SJCRH30 (cell line): ENCODE data around the gene N4BP2L2. TPM values are rescaled to one million over a fixed set of nuclear protein-coding genes. Genes with fewer than 3 reads are reported as not detected.

ENCODE experiments used
- DNase-seq, 2 experiments: peaks; one replicate each; pipeline ENCODE4 v3.0.0-alpha.2; 2015 to 2020
- H3K27ac ChIP-seq: fragments of 250-450 bp; sonication (Bioruptor Pico); 2 replicates; pipeline ENCODE4 v1.5.1; 2020; ENCODE audit warnings: mild to moderate bottlenecking, moderate library complexity
- H3K27me3 ChIP-seq: fragments of 250-450 bp; sonication (Bioruptor Pico); 2 replicates; pipeline ENCODE4 v1.5.1; 2020; ENCODE audit warnings: mild to moderate bottlenecking, moderate library complexity
- H3K36me3 ChIP-seq: fragments of 250-450 bp; sonication (Bioruptor Pico); 2 replicates; pipeline ENCODE4 v1.5.1; 2020; ENCODE audit warnings: mild to moderate bottlenecking, moderate library complexity
- H3K4me1 ChIP-seq: fragments of 250-450 bp; sonication (Bioruptor Pico); 2 replicates; pipeline ENCODE4 v1.5.1; 2020; ENCODE audit warnings: mild to moderate bottlenecking, moderate library complexity
- H3K4me3 ChIP-seq: fragments of 250-450 bp; sonication (Bioruptor Pico); 2 replicates; pipeline ENCODE4 v1.5.1; 2020; ENCODE audit warnings: mild to moderate bottlenecking, moderate library complexity
- H3K9me3 ChIP-seq: fragments of 250-450 bp; sonication (Bioruptor Pico); replicated peaks from 2 replicates; pipeline ENCODE4 v1.5.1; 2020; ENCODE audit warnings: mild to moderate bottlenecking, moderate library complexity
- total RNA-seq: library from RNA; depleted of rRNA; stranded (reverse); fragments of >200 nt; shearing (Covaris generic); gene quantifications from 2 replicates; pipeline ENCODE4 v1.2.3, GENCODE V29; 2014

Gene N4BP2L2
- total RNA-seq, 1 experiment from 2014 or later, result 134 TPM

GRCh38 chr13:32503727-32504126, 34.9 kb downstream of the N4BP2L2 start:
- Histone ChIP-seq H3K36me3 (peaks cover 2% of the 10 kb centered on the region; the same call in 1 of the 2 replicates), H3K9me3 (no peaks in the 10 kb centered on the region), H3K4me3 (no peak overlapping the region), H3K27me3 (no peaks in the 10 kb centered on the region), H3K4me1 (no peaks in the 10 kb centered on the region), H3K27ac (no peak overlapping the region)
- DNase-seq, result no peak

DNA sequence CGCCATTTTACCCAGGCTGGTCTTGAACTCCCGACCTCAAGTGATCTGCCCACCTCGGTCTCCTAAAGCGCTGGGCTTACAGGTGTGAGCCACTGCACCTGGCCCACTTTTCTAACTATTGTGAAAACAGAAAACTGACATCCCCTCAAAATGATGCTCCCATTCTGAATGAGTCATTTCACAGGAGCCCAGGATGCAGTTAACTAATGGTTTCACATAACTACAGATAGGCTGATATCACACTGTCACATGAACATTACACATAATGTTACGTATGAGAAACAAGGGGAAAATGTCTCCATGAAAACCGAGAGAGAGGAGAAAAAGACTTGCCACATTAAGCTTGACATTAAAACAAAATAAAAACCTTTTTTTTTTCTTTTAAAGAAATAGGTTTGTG, 37.5 kb downstream of the N4BP2L2 start:
- H3K4me1 ChIP-seq, result no peaks in the 10 kb centered on the region
- no peaks in the 10 kb centered on the region for H3K27me3 ChIP-seq
- H3K9me3 ChIP-seq, result no peaks in the 10 kb centered on the region
- H3K36me3 ChIP-seq, result no peaks in the 10 kb centered on the region
- H3K27ac ChIP-seq, result no peak overlapping the region
- no peak for DNase-seq
- H3K4me3 ChIP-seq, result no peak overlapping the region

DNA sequence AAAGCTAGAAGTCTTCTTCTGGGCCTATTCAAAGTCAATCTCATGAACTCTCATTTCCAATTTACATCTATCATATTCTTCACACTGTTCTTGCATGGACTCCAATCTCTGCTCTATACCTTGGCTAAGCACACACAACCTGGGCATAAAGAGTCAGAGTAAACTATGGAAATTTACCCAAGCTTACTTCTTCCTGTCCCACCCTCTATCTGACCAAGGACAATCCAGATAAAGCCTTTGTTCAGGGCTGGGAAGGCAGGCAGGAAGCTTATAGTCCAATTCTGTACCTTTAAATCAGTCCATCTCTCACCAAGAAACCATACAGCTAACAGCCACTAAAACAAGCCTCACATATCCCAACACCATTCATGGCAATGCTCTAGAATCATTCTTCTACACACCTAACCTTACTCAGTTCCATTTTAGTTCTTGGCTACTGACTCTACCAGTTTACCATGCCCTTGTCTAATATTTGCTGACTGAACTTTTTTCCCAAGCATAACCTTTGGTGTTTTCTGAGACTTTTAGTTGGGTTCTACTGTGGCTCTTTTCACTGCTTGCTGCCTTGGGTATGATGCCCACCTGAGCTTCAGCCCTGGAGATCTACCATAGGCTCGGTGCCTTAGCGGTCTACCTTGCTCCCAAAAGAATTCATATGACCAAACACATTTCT, 38.9 kb downstream of the N4BP2L2 start:
- no peak for DNase-seq
- Histone ChIP-seq H3K9me3 (no peaks in the 10 kb centered on the region), H3K36me3 (no peaks in the 10 kb centered on the region), H3K4me1 (no peaks in the 10 kb centered on the region), H3K27me3 (no peaks in the 10 kb centered on the region), H3K27ac (no peak overlapping the region), H3K4me3 (no peak overlapping the region)

GRCh38 chr13:32497589-32497988, 41.0 kb downstream of the N4BP2L2 start:
- H3K4me1 ChIP-seq, result no peaks in the 10 kb centered on the region
- no peak overlapping the region for H3K4me3 ChIP-seq
- no peaks in the 10 kb centered on the region for H3K27me3 ChIP-seq
- DNase-seq, result no peak
- no peaks in the 10 kb centered on the region for H3K9me3 ChIP-seq
- no peaks in the 10 kb centered on the region; the same call in 1 of the 2 replicates for H3K36me3 ChIP-seq
- H3K27ac ChIP-seq, result no peak overlapping the region

DNA sequence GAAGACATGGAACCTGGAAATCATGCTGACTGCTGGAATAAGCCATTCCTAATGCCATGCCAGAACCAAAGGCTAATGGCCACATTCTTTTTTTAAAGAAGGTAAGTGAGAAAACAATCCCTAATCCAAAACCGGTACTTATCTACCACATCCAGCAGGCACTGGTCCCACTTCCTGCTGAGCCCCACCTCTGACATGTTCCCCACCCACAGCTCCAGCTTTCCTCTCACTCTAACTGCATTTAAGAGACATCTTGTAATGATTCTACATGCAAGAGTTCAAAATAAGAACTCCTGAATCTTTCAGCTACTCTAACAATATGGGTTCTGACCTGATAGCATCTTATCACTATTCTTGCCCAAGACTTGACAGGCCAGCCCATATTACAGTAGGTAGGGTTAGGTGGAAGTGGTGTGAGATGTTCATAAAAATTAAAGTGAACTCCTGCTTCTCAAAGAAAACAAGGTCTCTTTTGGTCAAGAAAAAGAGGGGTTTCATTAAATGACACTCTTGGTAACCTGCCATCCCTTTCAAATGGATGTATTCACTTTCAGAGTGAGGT, 41.9 kb downstream of the N4BP2L2 start:
- DNase-seq, result no peak
- Histone ChIP-seq H3K4me3 (no peak overlapping the region), H3K9me3 (no peaks in the 10 kb centered on the region), H3K4me1 (no peaks in the 10 kb centered on the region), H3K27me3 (no peaks in the 10 kb centered on the region), H3K27ac (no peak overlapping the region), H3K36me3 (no peaks in the 10 kb centered on the region; the same call in 1 of the 2 replicates)

GRCh38 chr13:32495841-32496240, 42.8 kb downstream of the N4BP2L2 start:
- Histone ChIP-seq H3K4me1 (no peaks in the 10 kb centered on the region), H3K9me3 (no peaks in the 10 kb centered on the region), H3K27ac (no peak overlapping the region), H3K4me3 (no peak overlapping the region), H3K36me3 (no peaks in the 10 kb centered on the region; the same call in 1 of the 2 replicates), H3K27me3 (no peaks in the 10 kb centered on the region)
- DNase-seq, result no peak

GRCh38 chr13:32495429-32495828, 43.2 kb downstream of the N4BP2L2 start:
- no peak overlapping the region for H3K4me3 ChIP-seq
- no peaks in the 10 kb centered on the region for H3K27me3 ChIP-seq
- DNase-seq, result no peak

DNA sequence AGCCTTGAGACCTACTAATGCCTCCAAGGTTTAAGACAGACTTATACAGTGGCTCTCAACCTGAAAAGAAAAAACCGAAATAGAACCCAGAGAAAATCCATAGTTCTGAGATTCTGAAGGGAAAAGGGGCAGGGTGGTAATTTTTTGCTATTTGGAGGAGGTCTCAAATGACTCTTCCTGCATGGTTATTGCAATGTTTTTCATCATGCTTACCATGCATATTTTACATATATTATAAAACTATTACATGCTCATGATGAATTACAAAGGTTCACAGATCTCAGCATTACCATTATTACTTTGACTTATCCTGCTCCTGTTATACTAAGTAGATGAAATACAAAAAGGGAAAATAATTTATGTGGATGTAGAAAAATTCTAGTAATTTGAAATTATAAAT, 47.6 kb downstream of the N4BP2L2 start:
- Histone ChIP-seq H3K4me3 (no peak overlapping the region), H3K4me1 (no peaks in the 10 kb centered on the region), H3K27me3 (no peaks in the 10 kb centered on the region), H3K9me3 (no peaks in the 10 kb centered on the region), H3K27ac (no peak overlapping the region), H3K36me3 (no peaks in the 10 kb centered on the region; the same call in 1 of the 2 replicates)
- DNase-seq, result no peak

More at GRCh38 chr13:32495429-32495828, 43.2 kb downstream of the N4BP2L2 start:
- no peaks in the 10 kb centered on the region for H3K4me1 ChIP-seq
- no peak overlapping the region for H3K27ac ChIP-seq
- no peaks in the 10 kb centered on the region for H3K9me3 ChIP-seq
- H3K36me3 ChIP-seq, result no peaks in the 10 kb centered on the region; the same call in 1 of the 2 replicates

- H3K9me3 ChIP-seq, result no peaks in the 10 kb centered on the region
- no peak overlapping the region for H3K27ac ChIP-seq
- H3K27me3 ChIP-seq, result no peaks in the 10 kb centered on the region
- no peaks in the 10 kb centered on the region for H3K4me1 ChIP-seq
- no peak overlapping the region for H3K4me3 ChIP-seq
- no peaks in the 10 kb centered on the region for H3K36me3 ChIP-seq
- DNase-seq, result no peak
These were observed 61.7 kb downstream of the N4BP2L2 start for GRCh38 chr13:32476892-32477291.

GRCh38 chr13:32476021-32476731, 62.4 kb downstream of the N4BP2L2 start:
- H3K27me3 ChIP-seq, result no peaks in the 10 kb centered on the region
- no peaks in the 10 kb centered on the region for H3K4me1 ChIP-seq
- no peak overlapping the region for H3K27ac ChIP-seq
- no peaks in the 10 kb centered on the region for H3K9me3 ChIP-seq
- H3K36me3 ChIP-seq, result no peaks in the 10 kb centered on the region
- DNase-seq, result no peak
- H3K4me3 ChIP-seq, result no peak overlapping the region

- no peak for DNase-seq
- Histone ChIP-seq H3K9me3 (no peaks in the 10 kb centered on the region), H3K4me1 (no peaks in the 10 kb centered on the region), H3K4me3 (no peak overlapping the region), H3K27ac (no peak overlapping the region), H3K36me3 (no peaks in the 10 kb centered on the region), H3K27me3 (no peaks in the 10 kb centered on the region)
These were observed 63.4 kb downstream of the N4BP2L2 start for GRCh38 chr13:32474999-32475792.

- no peaks in the 10 kb centered on the region for H3K36me3 ChIP-seq
- H3K9me3 ChIP-seq, result no peaks in the 10 kb centered on the region
- H3K27me3 ChIP-seq, result no peaks in the 10 kb centered on the region
- no peak overlapping the region for H3K27ac ChIP-seq
- H3K4me1 ChIP-seq, result no peaks in the 10 kb centered on the region
- H3K4me3 ChIP-seq, result no peak overlapping the region
- DNase-seq, result no peak
These were observed 64.9 kb downstream of the N4BP2L2 start for GRCh38 chr13:32473650-32474049.

DNA sequence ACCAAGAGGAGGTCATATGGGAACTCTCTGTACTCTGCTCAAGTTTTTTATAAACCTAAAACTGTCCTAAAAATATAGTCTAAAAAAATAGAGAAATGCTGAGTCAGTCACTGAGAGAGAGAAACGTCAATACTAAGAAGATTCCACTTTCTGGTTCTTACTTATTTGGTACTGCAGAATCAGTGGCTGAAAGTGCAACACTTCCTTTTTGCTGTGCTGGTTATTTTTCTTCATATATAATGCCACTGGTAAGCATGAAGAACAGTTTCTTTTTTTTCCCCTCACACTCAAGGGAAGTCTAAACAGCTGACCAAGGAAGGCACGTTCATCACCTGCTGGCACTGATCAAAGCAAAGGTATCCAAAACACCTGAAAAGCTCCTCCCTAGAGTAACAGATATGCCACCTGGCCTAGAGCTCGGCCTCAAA, 66.4 kb downstream of the N4BP2L2 start:
- Histone ChIP-seq H3K4me1 (no peaks in the 10 kb centered on the region), H3K27me3 (no peaks in the 10 kb centered on the region), H3K9me3 (no peaks in the 10 kb centered on the region), H3K27ac (no peak overlapping the region), H3K4me3 (no peak overlapping the region), H3K36me3 (no peaks in the 10 kb centered on the region)
- DNase-seq, result no peak

- Histone ChIP-seq H3K4me1 (no peaks in the 10 kb centered on the region), H3K9me3 (no peaks in the 10 kb centered on the region), H3K27ac (no peak overlapping the region), H3K4me3 (no peak overlapping the region), H3K27me3 (no peaks in the 10 kb centered on the region), H3K36me3 (no peaks in the 10 kb centered on the region)
- DNase-seq, result no peak
These were observed 67.2 kb downstream of the N4BP2L2 start for GRCh38 chr13:32471187-32471922.
